Keratinocyte (primary cell): ENCODE data around the gene SSBP1. TPM values are rescaled to one million over a fixed set of nuclear protein-coding genes. Genes with fewer than 3 reads are reported as not detected.

ENCODE experiments used
- DNase-seq: peaks from one replicate; pipeline ENCODE4 v3.0.0-alpha.2; 2011; ENCODE audit warnings: low read depth, missing footprints, low spot score
- FAIRE-seq: peaks from 2 replicates; lab custom pipeline; 2011; peaks lifted over from hg19 to GRCh38; lab: Jason Lieb, UNC
- H2AFZ ChIP-seq: 2 replicates; pipeline ENCODE4 v1.6.0; 2012; ENCODE audit warnings: low read length, control low read depth, inconsistent platforms; ENCODE audit not compliant: control insufficient read depth
- H3K27ac ChIP-seq: 2 replicates; pipeline ENCODE4 v1.5.1; 2011; ENCODE audit warnings: low read length; ENCODE audit not compliant: control insufficient read depth, insufficient read depth
- H3K27me3 ChIP-seq: 3 replicates; pipeline ENCODE4 v1.6.0; 2011; ENCODE audit warnings: low read length; ENCODE audit not compliant: control insufficient read depth, insufficient read depth; ENCODE audit errors: extremely low read depth
- H3K36me3 ChIP-seq, 2 experiments: 2 replicates in 1 of 2; 3 replicates in 1 of 2; pipeline ENCODE4 v1.5.1; 2011; ENCODE audit warnings: low read length in 2 of 2, mild to moderate bottlenecking in 1 of 2; ENCODE audit not compliant: control insufficient read depth in 2 of 2, insufficient read depth in 2 of 2; ENCODE audit errors: extremely low read depth in 1 of 2
- H3K4me1 ChIP-seq: 3 replicates; pipeline ENCODE4 v1.5.1; 2011; ENCODE audit warnings: low read length; ENCODE audit not compliant: control insufficient read depth, insufficient read depth; ENCODE audit errors: extremely low read depth
- H3K4me2 ChIP-seq: 3 replicates; pipeline ENCODE4 v1.6.0; 2011; ENCODE audit warnings: low read depth, low read length; ENCODE audit not compliant: control insufficient read depth, insufficient read depth; ENCODE audit errors: extremely low read depth
- H3K4me3 ChIP-seq, 3 experiments: fragments of 200-600 bp in 1 of 3; sonication (generic) in 1 of 3; 2 replicates in 2 of 3; 3 replicates in 1 of 3; pipeline ENCODE4 v1.5.1; 2011 to 2016; ENCODE audit warnings: low read length in 3 of 3, mild to moderate bottlenecking in 3 of 3, control low read depth in 2 of 3, inconsistent platforms in 1 of 3, low read depth in 1 of 3, mixed read lengths in 1 of 3, mixed run types in 1 of 3, moderate library complexity in 1 of 3; ENCODE audit not compliant: control insufficient read depth in 2 of 3, insufficient read depth in 2 of 3; ENCODE audit errors: extremely low read depth in 1 of 3
- H3K79me2 ChIP-seq: 2 replicates; pipeline ENCODE4 v1.6.0; 2012; ENCODE audit warnings: low read length; ENCODE audit not compliant: control insufficient read depth, insufficient read depth
- H3K9ac ChIP-seq: 3 replicates; pipeline ENCODE4 v1.6.0; 2011; ENCODE audit warnings: low read length; ENCODE audit not compliant: control insufficient read depth, insufficient read depth; ENCODE audit errors: extremely low read depth
- H3K9me1 ChIP-seq: 3 replicates; pipeline ENCODE4 v1.6.0; 2011; ENCODE audit warnings: low read length; ENCODE audit not compliant: control insufficient read depth, insufficient read depth; ENCODE audit errors: extremely low read depth
- H3K9me3 ChIP-seq: 2 replicates; pipeline ENCODE4 v1.5.1; 2012; ENCODE audit warnings: low read depth, low read length; ENCODE audit not compliant: control insufficient read depth
- H4K20me1 ChIP-seq: 3 replicates; pipeline ENCODE4 v1.6.0; 2011; ENCODE audit warnings: low read length; ENCODE audit not compliant: control insufficient read depth, insufficient read depth; ENCODE audit errors: extremely low read depth
- CTCF ChIP-seq, 3 experiments: IDR thresholded peaks in 1 of 3; conservative IDR thresholded peaks in 1 of 3; optimal IDR thresholded peaks in 1 of 3; 2 replicates in 2 of 3; 3 replicates in 1 of 3; pipeline versions ENCODE3 to v1.5.1; 2011; ENCODE audit warnings: low read length in 3 of 3, mild to moderate bottlenecking in 3 of 3, moderate library complexity in 2 of 3, control low read depth in 1 of 3, inconsistent platforms in 1 of 3; ENCODE audit not compliant: insufficient read depth in 2 of 3; ENCODE audit errors: extremely low read depth in 1 of 3
- EZH2 ChIP-seq: IDR thresholded peaks from one replicate; pipeline ENCODE4 v1.6.1; 2012; ENCODE audit warnings: inconsistent platforms, mild to moderate bottlenecking, low read length, moderate library complexity
- dilution Hi-C: fragments of 300-500 bp; cut with MboI; formaldehyde crosslinking; loops from one replicate; pipeline ENCODE4 v1.7.0; 2020; ENCODE audit warnings: low sequenced_read_pairs; ENCODE audit not compliant: extremely low pct_ligation_motif_present
- polyA plus RNA-seq, 5 experiments: library from polyadenylated mRNA; depleted of rRNA in 3 of 5; stranded (reverse) in 3 of 5; stranded (forward) in 1 of 5; unstranded in 1 of 5; fragments of >200 nt; gene quantifications; 1 replicate in 1 of 5; 2 replicates in 3 of 5; 3 replicates in 1 of 5; pipeline versions ENCODE4 v1.2.1 to v1.2.3, GENCODE V29; 2011 to 2012; ENCODE audit warnings: missing spikeins in 2 of 5, low read depth in 1 of 5, low replicate concordance in 1 of 5

SSBP1 gene
- polyA plus RNA-seq, 1 donor (not counting 4 experiments of a cell fraction or from before 2014, with no cell fraction given), result 244 TPM

- no peak overlapping the region for H3K9ac ChIP-seq
Measured at GRCh38 chr7:141695803-141696289, 42.3 kb upstream of the SSBP1 start.

DNA sequence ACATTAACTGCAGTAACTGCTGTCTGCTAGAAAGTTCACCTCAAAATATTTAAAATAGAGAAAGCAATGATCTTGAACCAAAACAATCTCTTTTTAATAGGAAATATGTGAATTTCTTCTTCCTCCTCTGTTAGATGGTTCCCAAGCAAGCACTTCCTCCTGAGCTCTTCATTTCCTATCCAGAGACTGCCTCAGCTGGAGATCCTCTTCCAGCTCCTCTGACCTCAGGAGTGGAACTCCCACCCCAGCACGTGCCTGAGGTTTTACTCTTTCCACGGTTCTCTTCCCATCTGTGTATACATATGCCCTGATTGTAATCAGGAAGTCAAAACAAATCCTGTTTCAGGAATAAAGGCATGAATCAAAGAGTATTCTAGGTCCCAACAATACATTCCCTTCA, 41.8 kb upstream of the SSBP1 start:
- H3K79me2 ChIP-seq, result no peaks in the 10 kb centered on the region
- no peaks in the 10 kb centered on the region for H3K27me3 ChIP-seq
- dilution Hi-C loops, result no loop called here
- no peak overlapping the region for H3K9ac ChIP-seq
- H3K4me2 ChIP-seq, result no peak overlapping the region
- no peaks in the 10 kb centered on the region for H3K9me3 ChIP-seq
- DNase-seq, result no peak
- H3K4me1 ChIP-seq, result peaks cover 6% of the 10 kb centered on the region
- H4K20me1 ChIP-seq, result no peaks in the 10 kb centered on the region
- no peak for FAIRE-seq
- H3K36me3 ChIP-seq, result no peaks in the 10 kb centered on the region
- no peak overlapping the region for H3K27ac ChIP-seq
- no peak overlapping the region for H3K4me3 ChIP-seq
- no peak overlapping the region for H2AFZ ChIP-seq
- no peak for TF ChIP-seq EZH2
- TF ChIP-seq CTCF (optimal IDR thresholded peaks at IDR 0.05 in 1 of 3, IDR thresholded peaks at IDR 0.05 in 1 of 3, conservative IDR thresholded peaks at IDR 0.05 in 1 of 3; ENCODE audit: extremely low read depth in 1 of 3, insufficient read depth in 2 of 3, low read length in 3 of 3), result no peak
- no peaks in the 10 kb centered on the region for H3K9me1 ChIP-seq

More at GRCh38 chr7:141695803-141696289, 42.3 kb upstream of the SSBP1 start:
- Histone ChIP-seq H3K36me3 (no peaks in the 10 kb centered on the region), H3K9me3 (no peaks in the 10 kb centered on the region), H4K20me1 (no peaks in the 10 kb centered on the region), H2AFZ (no peak overlapping the region), H3K27me3 (no peaks in the 10 kb centered on the region), H3K79me2 (no peaks in the 10 kb centered on the region), H3K27ac (no peak overlapping the region), H3K9me1 (no peaks in the 10 kb centered on the region), H3K4me3 (no peak overlapping the region), H3K4me2 (no peak overlapping the region), H3K4me1 (peaks cover 5% of the 10 kb centered on the region)
- TF ChIP-seq CTCF (optimal IDR thresholded peaks at IDR 0.05 in 1 of 3, IDR thresholded peaks at IDR 0.05 in 1 of 3, conservative IDR thresholded peaks at IDR 0.05 in 1 of 3; ENCODE audit: extremely low read depth in 1 of 3, insufficient read depth in 2 of 3, low read length in 3 of 3), result no peak
- no peak for TF ChIP-seq EZH2
- FAIRE-seq (no peak), DNase-seq (no peak)
- dilution Hi-C loops, result no loop called here
